Stimulated activated CD8-positive, alpha-beta memory T cell treated with anti-CD3 and anti-CD28 coated beads, Interleukin-4, amount 100 ng/mL, for 4 hours (primary cell): ENCODE data around the gene DENND5A.
"Not testable (repeated sequence)": the region's sequence is repeated elsewhere in the genome, so short reads cannot be mapped to it uniquely, and the experiment has no call there.

Source experiments
- DNase-seq, 2 donors: peaks; one replicate each; pipeline ENCODE4 v3.0.0-alpha.2; 2020; ENCODE audit warnings: low read depth in 2 of 2, low spot score in 1 of 2

Gene DENND5A

DNA sequence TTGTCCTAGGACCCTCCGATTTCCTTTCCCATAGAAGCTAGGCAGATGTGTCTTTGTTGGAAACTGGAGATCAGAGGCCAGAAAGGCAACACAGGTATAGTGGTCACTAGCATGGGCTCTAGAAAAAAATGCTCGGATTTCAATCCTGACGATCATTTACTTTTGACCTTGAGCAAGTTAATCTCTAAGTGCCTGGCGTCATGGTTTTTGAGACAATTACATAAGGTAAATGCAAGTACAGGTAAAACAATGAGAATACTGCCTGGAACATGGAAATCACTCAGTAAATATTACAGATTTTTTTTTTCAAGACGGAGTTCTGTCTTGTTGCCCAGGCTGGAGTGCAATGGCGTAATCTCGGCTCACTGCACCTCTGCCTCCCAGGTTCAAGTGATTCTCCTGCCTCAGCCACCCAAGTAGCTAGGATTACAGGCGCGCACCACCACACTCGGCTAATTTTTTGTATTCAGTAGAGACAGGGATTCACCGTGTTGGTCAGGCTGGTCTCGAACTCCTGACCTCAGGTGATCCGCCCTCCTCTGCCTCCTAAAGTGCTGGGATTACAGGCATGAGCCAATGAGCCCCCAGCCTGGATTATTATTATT is 1.1 kb upstream of the DENND5A start:
- DNase-seq = no peak

GRCh38 chr11:9264316-9265210 is 587 bp downstream of the DENND5A start:
- DNase-seq = no peak

- peak in 1 of 2 donors; percentile 38 for DNase-seq
Observed at GRCh38 chr11:9263840-9264315, 1.3 kb downstream of the DENND5A start.

DNA sequence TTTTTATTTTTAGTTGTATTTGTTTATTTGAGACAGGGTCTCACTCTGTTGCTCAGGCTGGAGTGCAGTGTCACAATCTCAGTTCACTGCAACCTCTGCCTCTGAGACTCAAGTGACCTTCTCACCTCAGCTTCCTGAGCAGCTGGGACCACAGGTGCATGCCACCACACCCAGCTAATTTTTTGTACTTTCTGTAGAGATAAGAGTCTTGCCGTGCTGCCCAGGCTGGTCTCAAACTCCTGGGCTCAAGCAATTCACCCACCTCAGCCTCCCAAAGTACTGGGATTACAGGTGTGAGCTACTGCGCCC is 4.4 kb downstream of the DENND5A start:
- DNase-seq = not testable (repeated sequence)

DNA sequence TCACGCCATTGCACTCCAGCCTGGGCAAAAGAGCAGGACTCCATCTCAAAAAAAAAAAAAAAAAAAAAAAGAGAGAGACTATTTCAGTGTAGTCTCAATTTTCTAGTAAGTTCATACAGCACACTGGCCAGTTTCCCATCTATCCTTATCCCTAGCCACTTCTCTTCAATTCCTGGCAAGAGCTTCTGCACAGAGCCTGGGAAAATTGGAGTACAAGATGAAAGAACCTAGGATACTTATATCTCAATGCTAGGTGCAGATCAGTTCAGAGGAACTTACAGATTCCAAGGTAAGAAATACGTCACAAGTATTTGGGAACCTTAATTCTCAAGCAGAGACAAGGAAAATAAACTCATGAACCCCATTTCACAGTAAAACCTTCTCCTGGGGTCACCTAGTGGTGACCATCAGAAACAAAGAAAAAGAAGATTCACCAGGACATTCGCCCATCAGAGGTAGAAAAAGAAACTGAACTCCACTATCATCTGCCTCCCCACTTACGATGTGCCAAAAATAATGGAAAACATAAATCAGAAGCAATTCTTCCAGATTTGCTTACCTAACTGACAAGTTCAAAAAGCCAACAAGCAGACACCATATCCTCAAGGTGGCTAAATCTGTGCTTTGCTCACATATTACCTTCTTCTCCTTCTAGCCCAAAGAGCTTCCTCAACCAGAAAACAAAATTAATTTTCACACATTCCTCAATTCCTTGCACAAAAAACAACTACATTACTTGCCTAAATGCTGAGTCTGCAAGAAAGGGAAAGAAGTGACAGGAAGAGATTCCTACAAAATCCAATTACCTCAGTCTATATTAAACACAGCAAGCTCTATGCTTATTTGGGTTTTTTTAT is 4.9 kb downstream of the DENND5A start:
- no peak for DNase-seq

DNA sequence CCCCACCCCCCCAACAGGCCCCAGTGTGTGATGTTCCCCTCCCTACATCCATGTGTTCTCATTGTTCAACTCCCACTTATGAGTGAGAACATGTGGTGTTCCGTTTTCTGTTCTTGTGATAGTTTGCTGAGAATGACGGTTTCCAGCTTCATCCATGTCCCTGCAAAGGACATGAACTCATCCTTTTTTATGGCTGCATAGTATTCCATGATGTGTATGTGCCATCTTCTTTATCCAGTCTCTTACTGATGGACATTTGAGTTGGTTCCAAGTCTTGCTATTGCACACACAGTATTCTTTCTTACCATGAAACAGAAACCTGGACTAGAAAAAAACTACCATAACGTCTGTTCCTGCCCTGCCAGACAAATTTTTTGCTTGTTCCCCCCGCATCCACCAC is 6.9 kb downstream of the DENND5A start:
- not testable (repeated sequence) for DNase-seq

DNA sequence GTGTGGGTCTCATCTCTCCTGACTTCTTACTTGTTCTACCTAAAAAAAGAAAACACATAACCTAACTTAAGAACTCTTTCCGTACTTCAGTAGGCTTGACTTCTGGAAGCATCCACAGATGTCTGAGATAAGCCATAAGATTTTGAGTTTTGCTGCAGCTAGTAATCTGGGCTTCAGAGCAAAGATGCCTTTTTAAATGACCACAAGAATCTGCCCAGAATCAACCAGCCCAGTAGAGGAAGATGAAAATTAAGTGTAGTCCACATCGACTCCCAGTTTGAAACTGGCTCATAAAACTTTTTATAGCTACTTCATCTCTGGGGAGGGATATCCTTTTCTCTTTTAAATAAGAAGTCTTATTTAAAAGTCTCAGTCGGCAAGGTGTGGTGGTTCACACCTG is 10.7 kb downstream of the DENND5A start:
- DNase-seq = no peak

DNA sequence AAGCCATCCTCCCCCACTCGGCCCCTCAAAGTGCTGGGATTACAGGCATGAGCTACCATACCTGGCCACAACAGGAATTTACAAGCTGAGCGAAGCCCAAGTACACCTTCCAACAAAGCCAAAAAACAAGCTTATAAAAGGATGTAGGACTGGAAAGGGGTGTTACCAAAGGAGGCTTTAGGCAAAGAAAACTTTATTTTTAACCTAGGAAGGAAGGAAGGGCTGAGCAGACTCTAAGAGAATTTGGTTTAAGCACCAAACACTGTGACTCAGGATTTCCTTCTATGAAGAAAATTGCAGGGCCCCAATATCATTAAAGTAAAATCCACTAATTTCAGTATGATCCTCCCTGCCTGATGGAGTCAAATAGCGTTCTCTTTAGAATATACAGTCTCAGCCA is 12.1 kb downstream of the DENND5A start:
- no peak for DNase-seq

DNA sequence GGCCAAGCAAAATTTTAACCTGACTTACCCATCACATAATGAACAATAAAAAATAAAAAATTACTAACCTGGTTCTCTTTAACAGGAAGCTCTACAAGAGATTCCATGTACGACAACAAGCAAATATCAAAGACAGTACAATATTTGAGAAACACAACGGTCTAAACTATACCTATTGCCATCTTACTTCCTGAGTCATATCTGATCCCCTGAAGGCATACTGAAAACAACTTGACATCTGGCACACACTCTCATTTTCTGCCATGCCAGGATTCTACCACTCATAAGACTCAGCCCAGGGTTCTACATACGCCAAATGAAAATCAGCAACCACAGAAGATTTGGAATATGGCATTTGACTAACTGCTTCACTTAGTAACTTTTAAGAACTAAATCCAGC is 13.8 kb downstream of the DENND5A start:
- no peak for DNase-seq

- DNase-seq = no peak
Observed at GRCh38 chr11:9250139-9250582, 15.0 kb downstream of the DENND5A start.

GRCh38 chr11:9249252-9249651 is 15.9 kb downstream of the DENND5A start:
- no peak for DNase-seq

GRCh38 chr11:9247863-9248262 is 17.3 kb downstream of the DENND5A start:
- no peak for DNase-seq

- DNase-seq = not testable (repeated sequence)
Observed at GRCh38 chr11:9236242-9236641, 28.9 kb downstream of the DENND5A start.

- no peak for DNase-seq
Observed at GRCh38 chr11:9232482-9232881, 32.7 kb downstream of the DENND5A start.

GRCh38 chr11:9231848-9232177 is 33.3 kb downstream of the DENND5A start:
- no peak for DNase-seq

- no peak for DNase-seq
Observed at GRCh38 chr11:9230296-9230695, 34.9 kb downstream of the DENND5A start.

GRCh38 chr11:9228091-9228490 is 37.1 kb downstream of the DENND5A start:
- no peak for DNase-seq

GRCh38 chr11:9225748-9226298 is 39.3 kb downstream of the DENND5A start:
- DNase-seq = no peak

- DNase-seq = no peak
Observed at GRCh38 chr11:9222654-9223053, 42.5 kb downstream of the DENND5A start.

DNA sequence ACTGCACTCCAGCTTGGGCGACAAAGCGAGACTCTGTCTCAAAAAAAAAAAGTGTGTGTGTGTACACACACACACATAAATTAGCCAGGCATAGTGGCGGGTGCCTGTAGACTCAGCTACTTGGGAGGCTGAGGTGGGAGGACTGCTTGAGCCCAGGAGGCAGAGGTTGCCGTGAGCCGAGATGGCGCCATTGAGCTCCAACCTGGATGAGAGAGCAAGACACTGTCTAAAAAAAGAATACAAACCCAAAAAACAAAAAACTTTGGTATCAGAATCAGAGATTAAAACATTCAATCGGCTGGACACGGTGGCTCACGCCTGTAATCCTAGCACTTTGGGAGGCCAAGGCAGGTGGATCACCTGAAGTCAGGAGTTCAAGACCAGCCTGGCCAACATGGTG is 44.3 kb downstream of the DENND5A start:
- DNase-seq = not testable (repeated sequence)

DNA sequence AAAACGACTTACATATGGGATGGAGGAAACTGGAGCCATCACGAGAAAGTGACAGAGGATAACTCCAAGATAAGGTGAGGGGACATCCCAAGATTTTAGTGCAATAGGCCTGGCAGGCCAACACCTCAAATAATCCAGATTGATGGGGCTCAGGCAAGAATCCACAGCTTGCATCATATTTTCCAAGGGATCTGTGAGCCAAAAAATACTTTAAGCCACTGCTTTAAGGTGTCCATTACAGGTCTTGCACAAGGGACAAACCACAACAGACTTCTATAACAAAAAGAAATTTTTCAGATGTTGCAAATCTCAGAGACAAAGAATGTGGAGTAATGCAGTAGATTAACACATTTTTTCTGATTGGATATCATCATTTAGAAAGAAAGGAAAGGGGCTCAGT is 45.6 kb downstream of the DENND5A start:
- DNase-seq = no peak
